GM18517 (cell line): ENCODE measurements around the gene AGBL1.
"Not testable (repeated sequence)": the region's sequence is repeated elsewhere in the genome, so short reads cannot be mapped to it uniquely, and the experiment has no call there.

Experiments
- ATAC-seq: cut with Tn5 transposase; IDR thresholded peaks from one replicate; pipeline ENCODE4 v1.9.1; 2021; ENCODE audit warnings: mild to moderate bottlenecking, moderate library complexity; ENCODE audit not compliant: unreplicated experiment

AGBL1 gene

GRCh38 chr15:86491118-86491517 lies 411.4 kb downstream of the AGBL1 start:
- ATAC-seq = no peak

- no peak for ATAC-seq
Measured at GRCh38 chr15:86493884-86494283, 414.2 kb downstream of the AGBL1 start.

GRCh38 chr15:86494475-86494874 lies 414.8 kb downstream of the AGBL1 start:
- ATAC-seq = no peak

- ATAC-seq = no peak
Measured at GRCh38 chr15:86502301-86502700, 422.6 kb downstream of the AGBL1 start.

GRCh38 chr15:86505951-86506350 lies 426.3 kb downstream of the AGBL1 start:
- ATAC-seq = no peak

- no peak for ATAC-seq
Measured at GRCh38 chr15:86506401-86506800, 426.7 kb downstream of the AGBL1 start.

GRCh38 chr15:86515625-86516024 lies 436.0 kb downstream of the AGBL1 start:
- no peak for ATAC-seq

GRCh38 chr15:86522721-86523120 lies 443.1 kb downstream of the AGBL1 start:
- ATAC-seq = no peak

GRCh38 chr15:86526938-86527690 lies 447.4 kb downstream of the AGBL1 start:
- no peak for ATAC-seq

GRCh38 chr15:86528094-86528493 lies 448.4 kb downstream of the AGBL1 start:
- not testable (repeated sequence) for ATAC-seq

- ATAC-seq = no peak
Measured at GRCh38 chr15:86538141-86538540, 458.5 kb downstream of the AGBL1 start.

- ATAC-seq = no peak
Measured at GRCh38 chr15:86540840-86541467, 461.3 kb downstream of the AGBL1 start.

- ATAC-seq = no peak
Measured at GRCh38 chr15:86541540-86541939, 461.9 kb downstream of the AGBL1 start.

GRCh38 chr15:86550075-86550474 lies 470.4 kb downstream of the AGBL1 start:
- no peak for ATAC-seq

GRCh38 chr15:86553108-86553507 lies 473.4 kb downstream of the AGBL1 start:
- no peak for ATAC-seq

- ATAC-seq = no peak
Measured at GRCh38 chr15:86555098-86555497, 475.4 kb downstream of the AGBL1 start.

- ATAC-seq = no peak
Measured at GRCh38 chr15:86555939-86556338, 476.3 kb downstream of the AGBL1 start.

- ATAC-seq = no peak
Measured at GRCh38 chr15:86556396-86557017, 476.8 kb downstream of the AGBL1 start.

GRCh38 chr15:86557018-86557550 lies 477.4 kb downstream of the AGBL1 start:
- no peak for ATAC-seq

- ATAC-seq = no peak
Measured at GRCh38 chr15:86558252-86558651, 478.6 kb downstream of the AGBL1 start.

- ATAC-seq = no peak
Measured at GRCh38 chr15:86558686-86559085, 479.0 kb downstream of the AGBL1 start.

- ATAC-seq = no peak
Measured at GRCh38 chr15:86568378-86568777, 488.7 kb downstream of the AGBL1 start.
